ENCODE data around the gene SEL1L3.

- TF ChIP-seq CTCF (IDR thresholded peaks at IDR 0.05; ENCODE audit: insufficient read depth, low read length, poor library complexity, severe bottlenecking) (no peak), EZH2phosphoT487 (conservative IDR thresholded peaks at IDR 0.05; ENCODE audit: low read length) (no peak)
Measured at GRCh38 chr4:25857851-25858400, 4.9 kb downstream of the SEL1L3 start.

Data from SU-DHL-6 (cell line).